ENCODE results near the gene NELL1.

- TF ChIP-seq CTCF (IDR thresholded peaks at IDR 0.05; ENCODE audit: low read depth, low read length, poor library complexity, severe bottlenecking) (no peak), EZH2phosphoT487 (IDR thresholded peaks at IDR 0.05; ENCODE audit: borderline replicate concordance, low read length) (no peak)
Measured at GRCh38 chr11:20719821-20720220, 50.4 kb downstream of the NELL1 start.
